HG03571 (cell line): ENCODE data around the gene PLXNA4.

Source experiments
- ATAC-seq: cut with Tn5 transposase; IDR thresholded peaks from one replicate; pipeline ENCODE4 v1.9.1; 2021; ENCODE audit not compliant: unreplicated experiment

PLXNA4 gene

GRCh38 chr7:132102942-132103341 is 473.3 kb downstream of the PLXNA4 start:
- no peak for ATAC-seq

- no peak for ATAC-seq
Measured at GRCh38 chr7:132102391-132102790, 473.9 kb downstream of the PLXNA4 start.

GRCh38 chr7:132100981-132101380 is 475.3 kb downstream of the PLXNA4 start:
- ATAC-seq: no peak

- ATAC-seq: no peak
Measured at GRCh38 chr7:132100483-132100882, 475.8 kb downstream of the PLXNA4 start.

- no peak for ATAC-seq
Measured at GRCh38 chr7:132099163-132099562, 477.1 kb downstream of the PLXNA4 start.

- no peak for ATAC-seq
Measured at GRCh38 chr7:132098327-132098726, 477.9 kb downstream of the PLXNA4 start.

- ATAC-seq: no peak
Measured at GRCh38 chr7:132097550-132098134, 478.6 kb downstream of the PLXNA4 start.

GRCh38 chr7:132095111-132095765 is 481.0 kb downstream of the PLXNA4 start:
- ATAC-seq: no peak

- no peak for ATAC-seq
Measured at GRCh38 chr7:132092106-132092505, 484.2 kb downstream of the PLXNA4 start.

- ATAC-seq: no peak
Measured at GRCh38 chr7:132091706-132092105, 484.6 kb downstream of the PLXNA4 start.

GRCh38 chr7:132090444-132090843 is 485.8 kb downstream of the PLXNA4 start:
- ATAC-seq: no peak

- no peak for ATAC-seq
Measured at GRCh38 chr7:132089356-132089755, 486.9 kb downstream of the PLXNA4 start.

- no peak for ATAC-seq
Measured at GRCh38 chr7:132087421-132087820, 488.8 kb downstream of the PLXNA4 start.

- no peak for ATAC-seq
Measured at GRCh38 chr7:132084776-132085388, 491.4 kb downstream of the PLXNA4 start.

- no peak for ATAC-seq
Measured at GRCh38 chr7:132083537-132084123, 492.6 kb downstream of the PLXNA4 start.

- no peak for ATAC-seq
Measured at GRCh38 chr7:132083126-132083525, 493.1 kb downstream of the PLXNA4 start.

- ATAC-seq: no peak
Measured at GRCh38 chr7:132082394-132082793, 493.9 kb downstream of the PLXNA4 start.

GRCh38 chr7:132081686-132082085 is 494.6 kb downstream of the PLXNA4 start:
- no peak for ATAC-seq

GRCh38 chr7:132080967-132081668 is 495.2 kb downstream of the PLXNA4 start:
- ATAC-seq: no peak

GRCh38 chr7:132080467-132080866 is 495.8 kb downstream of the PLXNA4 start:
- no peak for ATAC-seq

GRCh38 chr7:132078891-132079735 is 497.2 kb downstream of the PLXNA4 start:
- ATAC-seq: no peak
